ENCODE data around the gene WDR41. TPM values are rescaled to one million over a fixed set of nuclear protein-coding genes. Genes with fewer than 3 reads are reported as not detected.
A peak's percentile ranks its signal among the peaks of the same experiment; 100 is the strongest.

Gene WDR41
- total RNA-seq, 1 experiment from 2014 or later = 57.3 TPM

DNA sequence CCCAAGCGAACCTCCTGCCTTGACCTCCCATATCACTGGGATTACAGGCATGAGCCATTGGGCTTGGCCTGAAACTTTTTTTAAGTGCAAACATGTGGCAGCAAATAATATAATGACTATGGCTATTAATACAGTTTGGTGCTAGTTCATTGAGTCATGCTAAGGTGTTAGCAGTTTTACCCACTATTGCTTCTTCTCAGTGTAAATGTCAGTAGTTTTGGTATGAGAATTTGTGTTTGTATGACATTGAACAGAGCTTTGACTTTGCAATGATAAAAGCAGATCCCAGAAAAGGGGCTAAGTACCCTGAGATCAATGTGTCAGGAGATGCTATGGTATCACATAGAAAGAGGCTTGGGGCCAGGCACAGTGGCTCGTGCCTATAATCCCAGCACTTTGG is 67.2 kb downstream of the WDR41 start:
- no peak overlapping the region for H3K4me3 ChIP-seq (ENCODE audit: low read depth in 2 of 2, low read length in 2 of 2)
- in situ Hi-C loops (cut with HindIII; ENCODE audit: low pct_unique_long_range_greater_than_20kb, low sequenced_read_pairs) = no loop called here
- BruUV-seq (replicated peaks) = no TSS peak
- no peak for ATAC-seq
- ChIA-PET POLR2A (no interaction called here), CTCF (interaction anchor here (0.6 kb wide), 1 partner anchor 10 kb away, joined by 8 read pairs; no protein-coding TSS in a partner anchor)
- H3K27ac ChIP-seq (ENCODE audit: low read length) = no peak overlapping the region
- no peaks in the 10 kb centered on the region for H3K4me1 ChIP-seq (ENCODE audit: control insufficient read depth, insufficient read depth, low read length)
- no peaks in the 10 kb centered on the region for H3K9me3 ChIP-seq (ENCODE audit: control insufficient read depth, insufficient read depth, low read depth, low read length)
- no peaks in the 10 kb centered on the region for H3K27me3 ChIP-seq (ENCODE audit: control insufficient read depth, insufficient read depth, low read length)
- TF ChIP-seq REST (IDR thresholded peaks at IDR 0.05; ENCODE audit: insufficient read depth in 1 of 2, low read depth in 2 of 2, low read length in 1 of 2) (no peak), TCF7L2 (IDR thresholded peaks at IDR 0.05; ENCODE audit: low read depth, low read length) (no peak), POLR2AphosphoS5 (IDR thresholded peaks at IDR 0.05; ENCODE audit: low read depth, low read length) (no peak), SIN3A (IDR thresholded peaks at IDR 0.05; ENCODE audit: borderline replicate concordance, insufficient read depth, low read depth, low read length) (no peak)
- TF ChIP-seq, protein P1, sequence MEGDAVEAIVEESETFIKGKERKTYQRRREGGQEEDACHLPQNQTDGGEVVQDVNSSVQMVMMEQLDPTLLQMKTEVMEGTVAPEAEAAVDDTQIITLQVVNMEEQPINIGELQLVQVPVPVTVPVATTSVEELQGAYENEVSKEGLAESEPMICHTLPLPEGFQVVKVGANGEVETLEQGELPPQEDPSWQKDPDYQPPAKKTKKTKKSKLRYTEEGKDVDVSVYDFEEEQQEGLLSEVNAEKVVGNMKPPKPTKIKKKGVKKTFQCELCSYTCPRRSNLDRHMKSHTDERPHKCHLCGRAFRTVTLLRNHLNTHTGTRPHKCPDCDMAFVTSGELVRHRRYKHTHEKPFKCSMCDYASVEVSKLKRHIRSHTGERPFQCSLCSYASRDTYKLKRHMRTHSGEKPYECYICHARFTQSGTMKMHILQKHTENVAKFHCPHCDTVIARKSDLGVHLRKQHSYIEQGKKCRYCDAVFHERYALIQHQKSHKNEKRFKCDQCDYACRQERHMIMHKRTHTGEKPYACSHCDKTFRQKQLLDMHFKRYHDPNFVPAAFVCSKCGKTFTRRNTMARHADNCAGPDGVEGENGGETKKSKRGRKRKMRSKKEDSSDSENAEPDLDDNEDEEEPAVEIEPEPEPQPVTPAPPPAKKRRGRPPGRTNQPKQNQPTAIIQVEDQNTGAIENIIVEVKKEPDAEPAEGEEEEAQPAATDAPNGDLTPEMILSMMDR (IDR thresholded peaks at IDR 0.05) = no peak
- H3K36me3 ChIP-seq (ENCODE audit: control insufficient read depth, insufficient read depth, low read length) = peaks cover 3% of the 10 kb centered on the region; the same call in 1 of the 2 replicates
- intact Hi-C loops (cut with micrococcal nuclease; ENCODE audit: unreplicated experiment) = loop anchor here (10.0 kb wide), 1 partner anchor 280 kb away; no protein-coding TSS in a partner anchor
- no peak for DNase-seq (ENCODE audit: low read depth, low spot score)

DNA sequence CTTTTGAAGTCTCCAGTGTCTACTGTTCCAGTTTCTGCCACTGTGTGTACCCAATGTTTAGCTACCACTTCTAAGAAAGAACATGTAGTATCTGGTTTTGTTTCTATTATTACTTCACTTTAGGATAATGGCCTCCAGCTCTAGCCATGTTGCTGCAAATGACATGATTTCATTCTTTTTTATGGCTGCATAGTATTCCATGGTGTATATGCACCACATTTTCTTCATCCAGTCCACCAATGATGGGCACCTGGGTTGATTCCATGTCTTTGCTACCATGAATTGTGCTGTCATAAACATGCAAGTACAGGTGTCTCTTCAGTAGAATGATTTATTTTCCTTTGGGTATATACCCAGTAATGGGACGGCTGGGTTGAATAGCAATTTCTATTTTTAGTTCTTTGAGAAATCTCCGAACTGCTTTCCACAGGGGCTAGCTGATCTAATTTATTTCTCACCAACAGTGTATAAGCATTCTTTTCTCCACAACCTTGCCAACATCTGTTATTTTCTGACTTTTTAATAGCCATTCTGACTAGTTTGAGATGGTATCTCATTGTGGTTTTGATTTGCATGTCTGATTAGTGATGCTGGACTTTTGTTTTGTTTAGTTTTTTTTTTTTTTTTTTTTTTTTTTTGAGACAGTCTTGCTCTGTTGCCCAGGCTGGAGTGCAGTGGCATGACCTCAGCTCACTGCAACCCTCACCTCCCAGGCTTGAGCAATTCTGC is 68.9 kb downstream of the WDR41 start:
- Histone ChIP-seq H3K27ac (ENCODE audit: low read length) (no peak overlapping the region), H3K9me3 (ENCODE audit: control insufficient read depth, insufficient read depth, low read depth, low read length) (no peaks in the 10 kb centered on the region), H3K27me3 (ENCODE audit: control insufficient read depth, insufficient read depth, low read length) (peaks cover 3% of the 10 kb centered on the region; the same call in 1 of the 2 replicates), H3K36me3 (ENCODE audit: control insufficient read depth, insufficient read depth, low read length) (no peaks in the 10 kb centered on the region; the same call in 1 of the 2 replicates), H3K4me3 (ENCODE audit: low read depth in 2 of 2, low read length in 2 of 2) (no peak overlapping the region), H3K4me1 (ENCODE audit: control insufficient read depth, insufficient read depth, low read length) (no peaks in the 10 kb centered on the region)
- intact Hi-C loops (cut with micrococcal nuclease; ENCODE audit: unreplicated experiment) (loop anchor here (10.0 kb wide), 1 partner anchor 278 kb away; no protein-coding TSS in a partner anchor), in situ Hi-C loops (cut with HindIII; ENCODE audit: low pct_unique_long_range_greater_than_20kb, low sequenced_read_pairs) (no loop called here)
- BruUV-seq (replicated peaks) = no TSS peak
- ChIA-PET CTCF (no interaction called here), POLR2A (no interaction called here)
- DNase-seq (ENCODE audit: low read depth, low spot score) (no peak), ATAC-seq (no peak)
- TF ChIP-seq POLR2AphosphoS5 (IDR thresholded peaks at IDR 0.05; ENCODE audit: low read depth, low read length) (peak; percentile 52), TCF7L2 (IDR thresholded peaks at IDR 0.05; ENCODE audit: low read depth, low read length) (no peak)

DNA sequence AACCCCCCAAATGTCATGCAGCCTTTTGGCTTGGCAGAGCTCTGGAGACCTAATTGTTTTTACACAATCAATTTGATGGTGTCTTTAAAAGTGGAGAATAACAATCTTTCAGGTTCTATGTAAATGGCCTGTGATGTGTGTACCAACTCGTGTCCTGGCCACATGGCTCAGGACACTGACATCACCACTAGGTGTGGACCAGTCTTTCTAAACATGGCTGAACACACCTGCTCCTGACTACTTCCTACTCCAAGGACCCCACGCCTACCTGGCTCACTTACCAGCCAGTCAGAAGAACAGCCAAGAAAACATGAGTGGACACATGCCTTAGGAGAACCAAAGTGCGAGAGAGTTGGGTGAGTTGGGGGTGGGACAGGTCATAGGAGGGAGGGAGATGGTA is 71.2 kb downstream of the WDR41 start:
- POLR2A ChIA-PET = no interaction called here
- TF ChIP-seq TCF7L2 (IDR thresholded peaks at IDR 0.05; ENCODE audit: low read depth, low read length) (no peak), POLR2AphosphoS5 (IDR thresholded peaks at IDR 0.05; ENCODE audit: low read depth, low read length) (no peak), SIN3A (IDR thresholded peaks at IDR 0.05; ENCODE audit: borderline replicate concordance, insufficient read depth, low read depth, low read length) (no peak), REST (IDR thresholded peaks at IDR 0.05; ENCODE audit: insufficient read depth in 1 of 2, low read depth in 2 of 2, low read length in 1 of 2) (no peak)
- TF ChIP-seq, protein P1 (IDR thresholded peaks at IDR 0.05) = no peak
- BruUV-seq (replicated peaks) = no TSS peak
- ATAC-seq (no peak), DNase-seq (ENCODE audit: low read depth, low spot score) (no peak)
- in situ Hi-C loops (cut with HindIII; ENCODE audit: low pct_unique_long_range_greater_than_20kb, low sequenced_read_pairs) (no loop called here), intact Hi-C loops (cut with micrococcal nuclease; ENCODE audit: unreplicated experiment) (loop anchor here (10.0 kb wide), 1 partner anchor 276 kb away; no protein-coding TSS in a partner anchor)
- CTCF ChIA-PET = no interaction called here
- Histone ChIP-seq H3K9me3 (ENCODE audit: control insufficient read depth, insufficient read depth, low read depth, low read length) (no peaks in the 10 kb centered on the region), H3K36me3 (ENCODE audit: control insufficient read depth, insufficient read depth, low read length) (no peaks in the 10 kb centered on the region), H3K27me3 (ENCODE audit: control insufficient read depth, insufficient read depth, low read length) (peaks cover 3% of the 10 kb centered on the region; the same call in 1 of the 2 replicates), H3K4me1 (ENCODE audit: control insufficient read depth, insufficient read depth, low read length) (no peaks in the 10 kb centered on the region), H3K4me3 (ENCODE audit: low read depth in 2 of 2, low read length in 2 of 2) (no peak overlapping the region), H3K27ac (ENCODE audit: low read length) (no peak overlapping the region)
